PC-3 (cell line): ENCODE results near the gene MYLK. TPM values are rescaled to one million over a fixed set of nuclear protein-coding genes. Genes with fewer than 3 reads are reported as not detected.

Experiments
- ATAC-seq: fragments of 200-7000 bp; cut with Tn5 transposase; 2 replicates; pipeline ENCODE4 v1.9.1; 2020; ENCODE audit warnings: mild to moderate bottlenecking, moderate library complexity
- BruUV-seq: library from RNA; stranded (reverse); fragments of 400-500 nt; replicated peaks from 2 replicates; lab custom pipeline; 2021; lab: Mats Ljungman, UMichigan
- CTCF ChIA-PET: fragments of 300-600 bp; sonication (Branson Sonifier 250); formaldehyde crosslinking; loops from one replicate; lab custom pipeline; 2022; ENCODE audit warnings: antibody characterized with exemption; lab: Charles Lee
- POLR2A ChIA-PET: fragments of 300-600 bp; sonication (Branson Sonifier 250); formaldehyde crosslinking; loops from one replicate; lab custom pipeline; 2022; ENCODE audit warnings: antibody characterized with exemption; ENCODE audit not compliant: unreplicated experiment; lab: Charles Lee
- DNase-seq: peaks from one replicate; pipeline ENCODE4 v3.0.0-alpha.2; 2015
- H2AFZ ChIP-seq: fragments of 300-600 bp; sonication (generic); 2 replicates; pipeline ENCODE4 v1.6.0; 2016; ENCODE audit warnings: antibody characterized with exemption, low read length
- H3F3A ChIP-seq: fragments of 300-600 bp; sonication (generic); one replicate; pipeline ENCODE4 v1.6.0; 2017; ENCODE audit warnings: antibody characterized with exemption, low read length, control low read depth, mild to moderate bottlenecking; ENCODE audit not compliant: unreplicated experiment
- H3K27ac ChIP-seq: fragments of 300-600 bp; sonication (generic); 2 replicates; pipeline ENCODE4 v1.5.1; 2016; ENCODE audit warnings: mild to moderate bottlenecking, low read length
- H3K27me3 ChIP-seq: fragments of 300-600 bp; sonication (generic); 2 replicates; pipeline ENCODE4 v1.6.1; 2016; ENCODE audit warnings: low read length, mixed read lengths
- H3K36me3 ChIP-seq: fragments of 300-600 bp; sonication (generic); 2 replicates; pipeline ENCODE4 v1.6.1; 2016; ENCODE audit warnings: low read depth, mixed run types, low read length, mixed read lengths
- H3K4me1 ChIP-seq: fragments of 300-600 bp; sonication (generic); 2 replicates; pipeline ENCODE4 v1.5.1; 2016; ENCODE audit warnings: low read length; ENCODE audit not compliant: insufficient read depth
- H3K4me2 ChIP-seq: fragments of 300-600 bp; sonication (generic); 2 replicates; pipeline ENCODE4 v1.6.0; 2016; ENCODE audit warnings: low read length
- H3K4me3 ChIP-seq: fragments of 300-600 bp; sonication (generic); 2 replicates; pipeline ENCODE4 v1.5.1; 2016; ENCODE audit warnings: mild to moderate bottlenecking, low read length, mixed read lengths
- H3K79me2 ChIP-seq: fragments of 300-600 bp; sonication (generic); 2 replicates; pipeline ENCODE4 v1.6.1; 2017; ENCODE audit warnings: low read length, mixed read lengths
- H3K9ac ChIP-seq: fragments of 300-600 bp; sonication (generic); 2 replicates; pipeline ENCODE4 v1.6.0; 2016; ENCODE audit warnings: mild to moderate bottlenecking, low read length
- H3K9me2 ChIP-seq: fragments of 300-600 bp; sonication (generic); replicated peaks from 2 replicates; pipeline ENCODE4 v1.6.1; 2016; ENCODE audit warnings: mixed run types, low read length, mixed read lengths
- H3K9me3 ChIP-seq: fragments of 300-600 bp; sonication (generic); 2 replicates; pipeline ENCODE4 v1.6.1; 2016; ENCODE audit warnings: low read length, mixed read lengths
- H4K20me1 ChIP-seq: fragments of 300-600 bp; sonication (generic); 2 replicates; pipeline ENCODE4 v1.6.1; 2016; ENCODE audit warnings: low read length, mixed read lengths
- EZH2 ChIP-seq: fragments of 300-600 bp; sonication (generic); IDR thresholded peaks from one replicate; pipeline ENCODE4 v1.6.1; 2017; ENCODE audit warnings: antibody characterized with exemption, mild to moderate bottlenecking, low read length; ENCODE audit not compliant: unreplicated experiment
- EZH2phosphoT487 ChIP-seq: fragments of 300-600 bp; sonication (generic); IDR thresholded peaks from 2 replicates; pipeline ENCODE4 v1.6.1; 2018; ENCODE audit warnings: mild to moderate bottlenecking, antibody characterized with exemption, low read length, borderline replicate concordance
- intact Hi-C: fragments of 100-400 bp; cut with micrococcal nuclease; formaldehyde crosslinking; loops from 2 replicates; pipeline ENCODE4 v1.9.0; 2023
- total RNA-seq: library from RNA; depleted of rRNA; stranded (reverse); fragments of >200 nt; gene quantifications from 2 replicates; pipeline ENCODE4 v1.2.3, GENCODE V29; 2014
- TF ChIP-seq, protein P1 (sequence below): fragments of 300-600 bp; sonication (generic); conservative IDR thresholded peaks from 2 replicates; pipeline ENCODE4 v1.5.1; 2017; ENCODE audit warnings: antibody characterized with exemption, low read depth, mild to moderate bottlenecking, low read length

MYLK gene
- total RNA-seq, 1 experiment from 2014 or later, result 6.9 TPM

DNA sequence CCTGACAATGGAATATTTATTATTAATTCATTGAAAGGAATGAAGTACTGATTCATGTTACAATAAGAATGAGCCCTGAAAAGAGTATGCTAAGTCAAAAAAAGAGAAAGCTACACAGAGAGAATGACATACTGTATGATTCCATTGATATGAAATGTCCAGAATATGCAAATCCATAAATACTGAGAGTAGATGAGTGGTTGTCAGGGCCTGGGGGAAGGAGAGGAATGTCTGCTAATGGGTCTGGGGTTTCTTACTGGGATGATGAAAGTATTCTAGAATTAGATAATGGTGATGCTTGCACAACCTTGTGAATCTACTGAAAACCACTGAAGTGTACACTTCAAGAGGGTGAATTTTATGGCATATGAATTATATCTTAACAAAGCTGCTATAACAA is 219.4 kb downstream of the MYLK start:
- Histone ChIP-seq H3K36me3 (no peaks in the 10 kb centered on the region), H3K9me2 (no peaks in the 10 kb centered on the region), H3K27ac (no peak overlapping the region), H3K4me3 (no peak overlapping the region), H3K79me2 (no peaks in the 10 kb centered on the region), H3K9me3 (no peaks in the 10 kb centered on the region), H3K4me2 (no peak overlapping the region), H3F3A (no peaks in the 10 kb centered on the region), H4K20me1 (no peaks in the 10 kb centered on the region), H2AFZ (no peak overlapping the region), H3K9ac (no peak overlapping the region), H3K4me1 (no peaks in the 10 kb centered on the region), H3K27me3 (no peaks in the 10 kb centered on the region)
- intact Hi-C loops, result no loop called here
- no peak for ATAC-seq
- no TSS peak for BruUV-seq
- ChIA-PET POLR2A (no interaction called here), CTCF (no interaction called here)
- TF ChIP-seq, protein P1, sequence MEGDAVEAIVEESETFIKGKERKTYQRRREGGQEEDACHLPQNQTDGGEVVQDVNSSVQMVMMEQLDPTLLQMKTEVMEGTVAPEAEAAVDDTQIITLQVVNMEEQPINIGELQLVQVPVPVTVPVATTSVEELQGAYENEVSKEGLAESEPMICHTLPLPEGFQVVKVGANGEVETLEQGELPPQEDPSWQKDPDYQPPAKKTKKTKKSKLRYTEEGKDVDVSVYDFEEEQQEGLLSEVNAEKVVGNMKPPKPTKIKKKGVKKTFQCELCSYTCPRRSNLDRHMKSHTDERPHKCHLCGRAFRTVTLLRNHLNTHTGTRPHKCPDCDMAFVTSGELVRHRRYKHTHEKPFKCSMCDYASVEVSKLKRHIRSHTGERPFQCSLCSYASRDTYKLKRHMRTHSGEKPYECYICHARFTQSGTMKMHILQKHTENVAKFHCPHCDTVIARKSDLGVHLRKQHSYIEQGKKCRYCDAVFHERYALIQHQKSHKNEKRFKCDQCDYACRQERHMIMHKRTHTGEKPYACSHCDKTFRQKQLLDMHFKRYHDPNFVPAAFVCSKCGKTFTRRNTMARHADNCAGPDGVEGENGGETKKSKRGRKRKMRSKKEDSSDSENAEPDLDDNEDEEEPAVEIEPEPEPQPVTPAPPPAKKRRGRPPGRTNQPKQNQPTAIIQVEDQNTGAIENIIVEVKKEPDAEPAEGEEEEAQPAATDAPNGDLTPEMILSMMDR, result no peak
- TF ChIP-seq EZH2phosphoT487, result no peak
- no peak for TF ChIP-seq EZH2
- DNase-seq, result no peak

DNA sequence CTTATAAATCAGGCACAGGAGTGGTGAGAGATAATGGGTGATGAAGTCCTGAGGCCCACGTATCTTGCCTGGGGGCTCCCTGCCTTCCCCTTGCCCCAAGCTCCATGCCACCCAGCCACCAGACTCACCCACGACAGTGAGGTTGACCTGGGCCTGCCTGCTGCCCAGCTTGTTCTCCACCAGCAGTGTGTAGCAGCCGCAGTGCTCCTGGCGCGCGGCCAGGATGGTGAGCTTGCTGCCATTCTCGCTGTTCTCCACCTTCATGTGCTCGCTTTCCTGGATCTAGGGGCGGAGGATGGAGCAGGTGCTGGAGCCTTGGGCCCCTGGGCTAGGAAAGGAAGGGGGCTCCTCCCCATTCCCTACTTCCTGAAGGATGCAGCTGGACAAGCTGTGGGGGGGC is 220.2 kb downstream of the MYLK start:
- Histone ChIP-seq H3K4me3 (no peak overlapping the region), H2AFZ (no peak overlapping the region), H3K36me3 (no peaks in the 10 kb centered on the region), H3K9ac (no peak overlapping the region), H3K4me1 (no peaks in the 10 kb centered on the region), H4K20me1 (no peaks in the 10 kb centered on the region), H3K27me3 (no peaks in the 10 kb centered on the region), H3K27ac (no peak overlapping the region), H3K79me2 (no peaks in the 10 kb centered on the region), H3K9me2 (no peaks in the 10 kb centered on the region), H3K9me3 (no peaks in the 10 kb centered on the region), H3F3A (no peaks in the 10 kb centered on the region), H3K4me2 (no peak overlapping the region)
- POLR2A ChIA-PET, result no interaction called here
- DNase-seq (no peak), ATAC-seq (no peak)
- CTCF ChIA-PET, result no interaction called here
- no TSS peak for BruUV-seq
- intact Hi-C loops, result no loop called here
- TF ChIP-seq, protein P1, result no peak
- TF ChIP-seq EZH2 (no peak), EZH2phosphoT487 (no peak)

DNA sequence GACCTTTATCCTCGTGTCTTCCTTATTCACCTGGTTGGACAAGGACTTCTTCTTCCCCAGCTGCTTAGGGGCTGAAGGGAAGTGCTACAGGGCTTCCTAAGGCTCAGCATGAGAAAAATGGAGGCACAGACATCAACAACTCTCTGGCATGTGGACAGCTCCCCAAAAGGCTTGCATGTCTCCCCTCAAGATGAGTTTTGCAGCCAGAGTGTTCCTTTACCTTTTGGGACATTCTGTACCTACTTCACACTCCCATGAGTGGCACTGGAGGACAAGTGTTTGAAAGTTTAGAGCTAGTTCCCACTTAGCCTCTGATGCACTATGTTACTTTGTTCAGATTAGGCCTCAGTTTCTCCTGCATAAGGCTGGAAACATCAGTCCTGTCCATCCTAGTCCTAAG is 222.2 kb downstream of the MYLK start:
- no peaks in the 10 kb centered on the region for H3K36me3 ChIP-seq
- no peak overlapping the region for H3K9ac ChIP-seq
- no peaks in the 10 kb centered on the region for H4K20me1 ChIP-seq
- H3K27me3 ChIP-seq, result no peaks in the 10 kb centered on the region
- no peaks in the 10 kb centered on the region for H3K9me3 ChIP-seq
- ATAC-seq (no peak), DNase-seq (no peak)
- 0 out of 2 replicates have a peak, but pooled peaks cover 5% of the 10 kb centered on the region for H3K4me1 ChIP-seq
- H3K27ac ChIP-seq, result no peak overlapping the region
- no TSS peak for BruUV-seq
- no peak overlapping the region for H2AFZ ChIP-seq
- no peaks in the 10 kb centered on the region for H3F3A ChIP-seq
- H3K4me2 ChIP-seq, result no peak overlapping the region
- ChIA-PET CTCF (interaction anchor here (0.5 kb wide), 1 partner anchor 299 kb away, joined by 4 read pairs; the partner anchor contains the start of gene CCDC14), POLR2A (no interaction called here)
- H3K79me2 ChIP-seq, result no peaks in the 10 kb centered on the region
- intact Hi-C loops, result no loop called here
- no peak for TF ChIP-seq EZH2phosphoT487
- no peak for TF ChIP-seq EZH2
- TF ChIP-seq, protein P1, result no peak
- H3K9me2 ChIP-seq, result no peaks in the 10 kb centered on the region
- no peak overlapping the region for H3K4me3 ChIP-seq
